K562 (cell line): ENCODE results near the gene LDAH. TPM values are rescaled to one million over a fixed set of nuclear protein-coding genes. Genes with fewer than 3 reads are reported as not detected.

ENCODE experiments used
- ATAC-seq: fragments of 200-7000 bp; cut with Tn5 transposase; 3 replicates; pipeline ENCODE4 v1.9.1; 2020; ENCODE audit warnings: moderate library complexity
- BruUV-seq: library from RNA; stranded (reverse); fragments of 400-500 nt; replicated peaks from 2 replicates; lab custom pipeline; 2021; lab: Mats Ljungman, UMichigan
- CTCF ChIA-PET: fragments of 300-600 bp; formaldehyde crosslinking; extraction: SDS; loops from one replicate; lab custom pipeline; 2021; ENCODE audit warnings: low intra/inter-chr PET ratio; lab: Yijun Ruan, JAX
- POLR2A ChIA-PET: fragments of 300-600, 350-650 bp; sonication (Branson Sonifier 250); formaldehyde crosslinking; extraction: SDS; loops from one replicate; lab custom pipeline; 2021; ENCODE audit warnings: antibody characterized with exemption, inconsistent platforms; lab: Yijun Ruan, JAX
- DNase-seq, 4 experiments: peaks; one replicate each; pipeline versions ENCODE4 v3.0.0 to v3.0.0-alpha.2; 2011 to 2018; ENCODE audit warnings: low spot score in 3 of 4, mixed read lengths in 3 of 4; ENCODE audit errors: extremely low read depth in 1 of 4
- FAIRE-seq: peaks from 2 replicates; lab custom pipeline; 2011; peaks lifted over from hg19 to GRCh38; lab: Jason Lieb, UNC
- H2AFZ ChIP-seq: 2 replicates; pipeline ENCODE4 v1.6.0; 2011; ENCODE audit warnings: low read depth, low read length, control low read depth, inconsistent platforms
- H3K27ac ChIP-seq: fragments of 200-600 bp; 3 replicates; pipeline ENCODE4 v1.8.0; 2011; ENCODE audit warnings: low read depth, mild to moderate bottlenecking, control low read depth, inconsistent platforms, low read length, moderate library complexity, mixed read lengths; ENCODE audit errors: extremely low read depth
- H3K27me3 ChIP-seq, 2 experiments: fragments of 300-600 bp in 1 of 2; 2 replicates in 1 of 2; 3 replicates in 1 of 2; pipeline versions ENCODE4 v1.6.0 to v1.8.0; 2011; ENCODE audit warnings: inconsistent platforms in 2 of 2, low read length in 2 of 2, mild to moderate bottlenecking in 1 of 2, mixed read lengths in 1 of 2, moderate library complexity in 1 of 2; ENCODE audit not compliant: control insufficient read depth in 2 of 2, insufficient read depth in 2 of 2
- H3K36me3 ChIP-seq: fragments of 300-600 bp; 3 replicates; pipeline ENCODE4 v1.8.0; 2011; ENCODE audit warnings: mild to moderate bottlenecking, low read length, inconsistent platforms; ENCODE audit not compliant: control insufficient read depth, insufficient read depth
- H3K4me1 ChIP-seq, 2 experiments: fragments of 200-600 bp in 1 of 2; replicated peaks in 1 of 2; 2 replicates in 1 of 2; 3 replicates in 1 of 2; pipeline versions ENCODE4 v1.5.1 to v1.8.0; 2011; ENCODE audit warnings: inconsistent platforms in 2 of 2, low read length in 2 of 2, mild to moderate bottlenecking in 1 of 2, mixed read lengths in 1 of 2, moderate library complexity in 1 of 2; ENCODE audit not compliant: control insufficient read depth in 2 of 2, insufficient read depth in 2 of 2
- H3K4me2 ChIP-seq: 2 replicates; pipeline ENCODE4 v1.6.1; 2011; ENCODE audit warnings: low read length, control low read depth, inconsistent platforms, mixed read lengths; ENCODE audit not compliant: insufficient read depth
- H3K4me3 ChIP-seq: fragments of 200-600 bp; sonication (generic), shearing (Covaris generic); 2 replicates; pipeline ENCODE4 v1.5.1; 2016; ENCODE audit warnings: control low read depth, inconsistent platforms
- H3K79me2 ChIP-seq: fragments of 200-600 bp; 3 replicates; pipeline ENCODE4 v1.8.0; 2011; ENCODE audit warnings: low read length, inconsistent platforms; ENCODE audit not compliant: control insufficient read depth, insufficient read depth
- H3K9ac ChIP-seq, 2 experiments: 2 replicates each; pipeline versions ENCODE4 v1.6.0 to v1.6.1; 2011; ENCODE audit warnings: low read depth in 2 of 2, low read length in 2 of 2, control low read depth in 1 of 2, inconsistent platforms in 1 of 2, mild to moderate bottlenecking in 1 of 2, mixed read lengths in 1 of 2; ENCODE audit not compliant: insufficient read depth in 1 of 2
- H3K9me1 ChIP-seq: one replicate; pipeline ENCODE4 v1.6.0; 2011; ENCODE audit warnings: inconsistent platforms, mild to moderate bottlenecking, low read length, moderate library complexity; ENCODE audit not compliant: control insufficient read depth, insufficient read depth
- H3K9me3 ChIP-seq: replicated peaks from 2 replicates; pipeline ENCODE4 v1.5.1; 2011; ENCODE audit warnings: low read depth, low read length, inconsistent platforms; ENCODE audit not compliant: control insufficient read depth, insufficient read depth
- H4K20me1 ChIP-seq: replicated peaks from 2 replicates; pipeline ENCODE4 v1.6.1; 2011; ENCODE audit warnings: low read length, inconsistent platforms, mixed read lengths; ENCODE audit not compliant: control insufficient read depth, insufficient read depth
- DACH1 ChIP-seq: fragments of 450-650 bp; IDR thresholded peaks from 2 replicates; pipeline ENCODE4 v1.6.1; 2018; ENCODE audit not compliant: partially characterized antibody
- NFATC3 ChIP-seq: fragments of 450-650 bp; IDR thresholded peaks from 2 replicates; pipeline ENCODE4 v1.6.1; 2017; ENCODE audit warnings: mild to moderate bottlenecking
- POLR2AphosphoS5 ChIP-seq: IDR thresholded peaks from 2 replicates; pipeline ENCODE4 v1.6.1; 2011; ENCODE audit warnings: mild to moderate bottlenecking, low read depth, low read length, moderate library complexity; ENCODE audit not compliant: control insufficient read depth, insufficient read depth
- RAD21 ChIP-seq, 2 experiments: fragments of 250-450 bp in 1 of 2; fragments of 450-650 bp in 1 of 2; sonication (Bioruptor Pico) in 1 of 2; formaldehyde crosslinking in 1 of 2; IDR thresholded peaks in 1 of 2; conservative IDR thresholded peaks in 1 of 2; 2 replicates each; pipeline versions ENCODE4 v1.4.0 to v1.8.0; 2020 to 2022; ENCODE audit warnings: mild to moderate bottlenecking in 2 of 2, moderate library complexity in 1 of 2
- SMAD3 ChIP-seq: fragments of 450-650 bp; formaldehyde crosslinking; conservative IDR thresholded peaks from 2 replicates; pipeline ENCODE4 v1.4.0; 2020; ENCODE audit warnings: mild to moderate bottlenecking
- SRSF3 ChIP-seq: fragments of 200-400 bp; formaldehyde crosslinking; IDR thresholded peaks from 2 replicates; pipeline ENCODE4 v1.6.1; 2016; ENCODE audit warnings: mild to moderate bottlenecking, low read length, moderate library complexity; ENCODE audit not compliant: insufficient read depth
- TCF7 ChIP-seq: sonication (generic); IDR thresholded peaks from 2 replicates; pipeline ENCODE4 v1.6.1; 2016; ENCODE audit warnings: antibody characterized with exemption, borderline replicate concordance
- ZNF143 ChIP-seq: sonication (generic); formaldehyde crosslinking; IDR thresholded peaks from 2 replicates; pipeline ENCODE4 v1.9.0; 2022; ENCODE audit warnings: mild to moderate bottlenecking, missing genetic modification reagents
- WGBS: fragments of 100-300 bp; shearing (Covaris generic); methylation state at CpG from one replicate; pipeline ENCODE4 v1.1.6; 2016; ENCODE audit warnings: low coverage, mixed read lengths; ENCODE audit not compliant: insufficient coverage; ENCODE audit errors: missing lambda C conversion rate; 5-methylcytosine and 5-hydroxymethylcytosine counted together
- in situ Hi-C: fragments of 300-500 bp; cut with MboI; formaldehyde crosslinking; loops from 4 replicates; pipeline ENCODE4 v1.15.0; 2018; ENCODE audit warnings: inconsistent platforms, mixed read lengths
- intact Hi-C: fragments of 100-400 bp; cut with micrococcal nuclease; formaldehyde crosslinking; loops from 2 replicates; pipeline ENCODE4 v1.14.2; 2022
- polyA plus RNA-seq, 8 experiments: library from polyadenylated mRNA; depleted of rRNA in 4 of 8; stranded (reverse) in 5 of 8; unstranded in 3 of 8; fragments of >200 nt; fragmentation: Nextera tagmentation in 2 of 8; fragmentation: Illumina TruSeq in 1 of 8; extraction: Ambion mirVana in 2 of 8; extraction: Trizol in 1 of 8; gene quantifications; 2 replicates each; pipeline versions ENCODE4 v1.2.1 to v1.2.3, GENCODE V29; 2011 to 2014; ENCODE audit warnings: inconsistent platforms in 1 of 8, missing spikeins in 1 of 8
- total RNA-seq, 7 experiments: library from RNA; depleted of rRNA in 6 of 7; stranded (reverse); fragments of >200 nt in 6 of 7; fragmentation: Illumina TruSeq in 2 of 7; extraction: Trizol in 2 of 7; gene quantifications; 2 replicates each; pipeline versions ENCODE4 v1.2.1 to v1.2.3, GENCODE V29; 2011 to 2021; ENCODE audit warnings: low replicate concordance in 1 of 7
- TF ChIP-seq, protein P1 (sequence below), 3 experiments: IDR thresholded peaks in 2 of 3; conservative IDR thresholded peaks in 1 of 3; 2 replicates each; pipeline ENCODE4 v1.5.1; 2011 to 2012; ENCODE audit warnings: low read length in 3 of 3, mild to moderate bottlenecking in 3 of 3, control low read depth in 2 of 3, improper control_type of control experiment in 1 of 3, inconsistent platforms in 1 of 3, low read depth in 1 of 3, mixed read lengths in 1 of 3, moderate library complexity in 1 of 3; ENCODE audit not compliant: insufficient read depth in 2 of 3

LDAH gene
- total and polyA plus RNA-seq, 9 of the 15 experiments (the other 6 are each of a cell fraction or from before 2014, with no cell fraction given) = 22.3 to 60.1 (median 40.0) TPM

- H2AFZ ChIP-seq = no peak overlapping the region
- FAIRE-seq = no peak
These were observed 146.3 kb downstream of the LDAH start for GRCh38 chr2:20676353-20677215.

More at GRCh38 chr2:20676353-20677215, 146.3 kb downstream of the LDAH start:
- 65% methylated on average over 11 of the region's 12 CpGs for WGBS
- no peak for DNase-seq
- TF ChIP-seq NFATC3 (no peak), TCF7 (no peak), POLR2AphosphoS5 (no peak), RAD21 (CRISPR knock-in tag; conservative IDR thresholded peaks at IDR 0.05 in 1 of 2, IDR thresholded peaks at IDR 0.05 in 1 of 2) (peak in 1 of 2 experiments; percentile 18; a peak in 2 of 4 replicates), ZNF143 (CRISPR knock-in tag) (no peak), SRSF3 (no peak), SMAD3 (CRISPR knock-in tag) (no peak), DACH1 (no peak)
- TF ChIP-seq, protein P1, sequence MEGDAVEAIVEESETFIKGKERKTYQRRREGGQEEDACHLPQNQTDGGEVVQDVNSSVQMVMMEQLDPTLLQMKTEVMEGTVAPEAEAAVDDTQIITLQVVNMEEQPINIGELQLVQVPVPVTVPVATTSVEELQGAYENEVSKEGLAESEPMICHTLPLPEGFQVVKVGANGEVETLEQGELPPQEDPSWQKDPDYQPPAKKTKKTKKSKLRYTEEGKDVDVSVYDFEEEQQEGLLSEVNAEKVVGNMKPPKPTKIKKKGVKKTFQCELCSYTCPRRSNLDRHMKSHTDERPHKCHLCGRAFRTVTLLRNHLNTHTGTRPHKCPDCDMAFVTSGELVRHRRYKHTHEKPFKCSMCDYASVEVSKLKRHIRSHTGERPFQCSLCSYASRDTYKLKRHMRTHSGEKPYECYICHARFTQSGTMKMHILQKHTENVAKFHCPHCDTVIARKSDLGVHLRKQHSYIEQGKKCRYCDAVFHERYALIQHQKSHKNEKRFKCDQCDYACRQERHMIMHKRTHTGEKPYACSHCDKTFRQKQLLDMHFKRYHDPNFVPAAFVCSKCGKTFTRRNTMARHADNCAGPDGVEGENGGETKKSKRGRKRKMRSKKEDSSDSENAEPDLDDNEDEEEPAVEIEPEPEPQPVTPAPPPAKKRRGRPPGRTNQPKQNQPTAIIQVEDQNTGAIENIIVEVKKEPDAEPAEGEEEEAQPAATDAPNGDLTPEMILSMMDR (IDR thresholded peaks at IDR 0.05 in 2 of 3, conservative IDR thresholded peaks at IDR 0.05 in 1 of 3; ENCODE audit: insufficient read depth in 2 of 3, low read depth in 1 of 3, low read length in 3 of 3) = peak; percentile 6 to 26 (median 22); a peak in 1 of 6 replicates
- TF ChIP-seq, all 486 proteins: peak for 2
- in situ Hi-C loops (no loop called here), intact Hi-C loops (no loop called here)
- H3K79me2 ChIP-seq = no peaks in the 10 kb centered on the region
- no peak overlapping the region for H3K4me3 ChIP-seq
- CTCF ChIA-PET = interaction anchor here (2.1 kb wide), 1 partner anchor 15 kb away, joined by 6 read pairs; no protein-coding TSS in a partner anchor
- H3K4me2 ChIP-seq = no peak overlapping the region
- H3K27ac ChIP-seq = no peak overlapping the region
- no peak overlapping the region; a peak in 1 of 4 replicates for H3K9ac ChIP-seq
- peaks cover 0 to 3% of the 10 kb centered on the region in 2 experiments; a peak in 1 of 5 replicates for H3K4me1 ChIP-seq
- H3K9me3 ChIP-seq = no peaks in the 10 kb centered on the region
- no peaks in the 10 kb centered on the region for H3K36me3 ChIP-seq
- POLR2A ChIA-PET = interaction anchor here (0.6 to 1.6 kb wide), 6 partner anchors 9 to 316 kb away, joined by 3 to 5 read pairs (median 3); partner anchors contain the start of gene GDF7
- H3K9me1 ChIP-seq = no peaks in the 10 kb centered on the region
- peak; percentile 50 for ATAC-seq
- H4K20me1 ChIP-seq = no peaks in the 10 kb centered on the region; the same call in none of the 2 replicates
- no TSS peak for BruUV-seq
- peaks cover 9 to 27% of the 10 kb centered on the region in 2 experiments for H3K27me3 ChIP-seq
